Measurements from ENCODE around the gene PYGB.

GRCh38 chr20:25313593-25313992, 65.7 kb downstream of the PYGB start:
- TF ChIP-seq ZNF274 (IDR thresholded peaks at IDR 0.05; ENCODE audit: low read length), result no peak
- TF ChIP-seq ZNF274 (tag by site-specific recombination; IDR thresholded peaks at IDR 0.05; ENCODE audit: borderline replicate concordance), result no peak
- TF ChIP-seq CTCF (tag by site-specific recombination; IDR thresholded peaks at IDR 0.05), result no peak
- no peak for TF ChIP-seq PBX3 (CRISPR knock-in tag; IDR thresholded peaks at IDR 0.05)
- no peak for TF ChIP-seq REST (tag by site-specific recombination; IDR thresholded peaks at IDR 0.05)
- TF ChIP-seq ZNF169 (tag by site-specific recombination; IDR thresholded peaks at IDR 0.05), result no peak
